ENCODE data around the gene SLC22A4.

Gene SLC22A4

GRCh38 chr5:132277256-132277655, 16.9 kb upstream of the SLC22A4 start:
- no peak for DNase-seq

GRCh38 chr5:132277971-132278853, 16.0 kb upstream of the SLC22A4 start:
- no peak for DNase-seq

DNA sequence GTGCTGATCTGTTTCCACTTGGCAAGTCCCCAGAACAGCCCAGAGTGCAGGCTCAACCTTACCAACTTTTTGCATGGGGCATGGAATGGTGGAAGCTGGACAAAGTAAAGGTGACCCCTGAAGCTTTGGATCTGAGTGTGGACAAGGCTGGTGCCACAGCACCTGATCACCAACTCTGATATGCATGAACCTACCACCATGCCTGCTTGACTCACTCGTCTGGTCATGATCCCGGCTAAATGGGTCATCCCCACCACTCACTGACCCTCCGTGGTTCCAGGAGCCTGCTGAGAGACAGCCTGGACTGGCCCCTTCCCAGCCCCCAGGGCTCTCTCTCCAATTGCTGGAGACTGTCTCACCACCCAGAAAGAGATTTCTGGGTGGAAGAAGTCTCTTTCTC, 14.4 kb upstream of the SLC22A4 start:
- no peak for DNase-seq

GRCh38 chr5:132280371-132281240, 13.6 kb upstream of the SLC22A4 start:
- no peak for DNase-seq

DNA sequence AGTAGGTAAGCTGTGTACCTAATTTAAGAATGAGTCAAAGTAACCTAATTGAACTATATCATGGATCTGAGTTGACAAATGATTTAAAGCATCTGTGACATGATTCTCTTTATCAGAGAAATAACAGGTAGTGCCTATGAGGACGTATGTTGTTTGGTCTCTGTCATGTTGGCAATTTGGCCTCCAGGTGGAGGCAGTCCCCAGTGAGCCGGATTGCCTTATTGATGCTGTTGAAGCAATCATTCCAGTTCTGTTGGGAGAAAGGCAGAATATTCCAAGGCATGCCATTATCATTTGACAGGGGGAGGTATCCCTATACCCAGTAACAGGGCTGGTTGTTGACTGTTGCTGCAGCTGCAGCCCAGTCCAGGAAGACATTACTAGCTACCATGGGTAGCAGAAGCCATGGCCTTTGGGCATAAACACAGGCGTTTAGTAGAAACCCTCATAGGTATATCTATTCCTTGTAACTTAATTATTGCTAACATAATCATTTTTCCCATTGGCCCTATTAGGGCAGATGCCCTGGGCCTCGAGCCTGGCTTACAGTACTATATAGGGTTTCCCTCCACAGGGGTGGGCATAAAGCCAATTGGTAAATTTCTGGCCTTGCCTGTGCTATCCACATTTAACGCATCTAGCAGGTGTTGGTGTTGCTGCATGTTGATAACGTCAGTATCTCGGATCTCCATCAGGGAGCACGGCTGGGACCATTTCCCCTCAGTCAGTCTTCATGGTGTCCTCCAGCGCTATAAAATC, 12.2 kb upstream of the SLC22A4 start:
- DNase-seq = no peak

DNA sequence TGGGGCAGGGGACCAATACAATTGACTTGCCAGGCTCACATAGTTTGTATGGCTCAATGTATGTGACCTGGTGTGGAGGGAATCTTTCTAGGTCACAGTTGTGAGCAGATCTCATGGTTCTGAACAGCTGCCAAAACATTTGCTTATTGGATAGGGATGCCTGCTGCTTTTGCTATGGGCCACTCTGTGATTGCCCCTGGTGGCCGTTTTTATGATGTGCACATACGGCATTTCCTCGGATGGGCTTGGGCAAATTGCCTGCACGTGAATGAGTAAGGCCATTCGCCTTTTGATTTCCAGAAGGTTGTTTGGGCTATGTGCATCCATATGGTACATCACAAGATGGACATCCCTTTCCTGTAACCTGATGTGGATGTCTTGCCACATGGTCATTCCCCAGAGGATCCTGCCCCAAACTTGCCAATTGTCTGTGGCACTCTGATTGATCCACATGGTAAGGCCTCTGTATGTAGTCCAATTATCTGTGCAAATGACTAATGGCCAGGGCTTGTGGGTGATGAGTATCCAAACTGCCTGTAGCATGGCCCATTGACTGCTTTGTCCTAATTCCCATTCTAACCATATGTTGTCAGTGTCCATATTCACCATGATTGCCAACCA, 10.7 kb upstream of the SLC22A4 start:
- peak; percentile 71 for DNase-seq

GRCh38 chr5:132289097-132289496, 5.1 kb upstream of the SLC22A4 start:
- DNase-seq = no peak

DNA sequence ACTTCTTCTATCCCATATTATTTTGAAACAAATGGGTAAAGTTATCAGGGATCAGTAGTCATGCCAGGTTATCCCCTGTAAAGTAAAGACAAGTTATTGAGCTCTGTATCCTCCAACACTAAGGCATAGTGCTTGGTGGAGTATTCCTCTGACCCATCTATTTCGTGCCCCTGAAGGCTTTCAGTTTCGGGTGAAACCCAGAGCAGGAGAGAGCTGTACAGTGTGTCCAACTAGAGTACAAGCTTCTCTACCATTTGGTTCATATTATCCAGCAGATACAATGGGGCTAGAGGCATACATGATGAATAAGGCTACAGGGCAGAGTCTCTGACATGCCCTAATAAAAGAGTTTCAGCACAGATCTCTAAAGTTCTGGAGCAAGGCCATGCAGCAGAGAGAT, 3.2 kb upstream of the SLC22A4 start:
- DNase-seq = no peak

GRCh38 chr5:132293066-132293991, 865 bp upstream of the SLC22A4 start:
- DNase-seq = peak; percentile 98

DNA sequence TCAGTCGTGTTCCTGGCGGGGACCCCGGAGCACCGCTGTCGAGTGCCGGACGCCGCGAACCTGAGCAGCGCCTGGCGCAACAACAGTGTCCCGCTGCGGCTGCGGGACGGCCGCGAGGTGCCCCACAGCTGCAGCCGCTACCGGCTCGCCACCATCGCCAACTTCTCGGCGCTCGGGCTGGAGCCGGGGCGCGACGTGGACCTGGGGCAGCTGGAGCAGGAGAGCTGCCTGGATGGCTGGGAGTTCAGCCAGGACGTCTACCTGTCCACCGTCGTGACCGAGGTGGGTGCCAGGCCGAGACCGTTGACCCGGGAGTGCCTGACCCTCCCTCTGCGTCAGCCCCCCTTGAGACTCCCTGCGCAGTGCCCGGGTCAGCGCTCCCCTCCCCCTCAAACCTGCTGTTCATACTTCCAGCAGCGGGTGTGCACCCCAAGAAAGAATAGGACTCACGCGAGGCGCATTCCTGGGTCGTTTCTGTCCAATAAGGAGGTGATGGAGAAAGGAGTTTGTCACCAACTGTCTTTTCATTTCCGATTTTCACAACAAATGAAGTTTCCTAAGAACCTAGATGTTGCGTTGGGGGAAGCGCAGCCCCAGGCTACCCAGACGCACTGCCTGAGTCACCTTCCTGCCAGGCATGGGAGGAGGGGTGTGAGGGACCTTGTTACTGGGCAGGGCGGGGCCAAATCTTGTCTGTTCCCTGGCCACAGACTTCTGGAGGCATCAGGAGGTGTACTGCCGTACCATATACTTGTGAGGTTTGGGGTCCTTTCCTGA, 722 bp downstream of the SLC22A4 start:
- peak; percentile 29 for DNase-seq

GRCh38 chr5:132295505-132296411, 1.6 kb downstream of the SLC22A4 start:
- DNase-seq = no peak

GRCh38 chr5:132296412-132297016, 2.3 kb downstream of the SLC22A4 start:
- DNase-seq = no peak

- DNase-seq = no peak
Measured at GRCh38 chr5:132297211-132297940, 3.2 kb downstream of the SLC22A4 start.

DNA sequence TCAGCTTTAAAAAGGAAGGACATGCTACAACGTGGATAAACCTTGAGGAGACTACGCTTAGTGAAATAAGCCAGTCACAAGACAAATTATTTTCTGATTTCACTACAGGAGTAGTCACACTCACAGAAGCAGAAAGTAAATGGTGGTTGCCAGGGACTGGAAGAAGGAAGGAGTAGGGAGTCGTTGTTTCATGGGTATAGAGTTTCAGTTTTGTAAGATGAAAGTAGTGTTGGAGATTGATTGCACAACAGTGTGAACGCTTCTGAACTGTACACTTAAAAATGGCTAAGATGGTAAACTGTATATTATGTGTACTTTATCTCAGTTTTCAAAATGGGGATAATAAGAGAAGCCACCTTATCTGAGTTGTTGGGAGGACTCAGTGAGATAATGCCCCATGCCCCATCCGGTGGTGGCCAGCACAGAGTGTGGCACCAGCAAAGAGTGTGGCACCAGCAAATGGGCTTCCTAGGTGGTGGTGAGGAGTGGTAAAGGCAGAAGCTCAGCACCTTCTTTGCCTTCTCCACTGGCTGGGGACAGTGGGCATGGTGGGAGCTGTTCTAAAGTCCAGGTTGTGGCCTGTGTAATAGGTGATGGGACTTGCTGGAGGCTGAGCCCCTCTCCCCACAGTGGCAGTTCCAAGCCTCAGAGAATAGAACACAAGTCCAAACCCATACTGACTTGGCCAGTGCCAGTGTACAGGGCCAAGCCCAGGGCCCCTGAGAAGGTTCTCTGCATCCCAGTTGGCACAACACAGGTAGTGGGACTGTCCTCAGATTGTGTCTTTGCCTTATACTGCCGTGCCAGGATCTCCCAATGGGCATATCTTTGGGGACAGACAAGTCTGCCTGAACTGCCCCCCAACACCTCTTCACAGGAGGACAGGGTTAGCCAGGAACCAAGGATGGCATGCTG, 4.4 kb downstream of the SLC22A4 start:
- no peak for DNase-seq

GRCh38 chr5:132299917-132300316, 5.7 kb downstream of the SLC22A4 start:
- DNase-seq = no peak

DNA sequence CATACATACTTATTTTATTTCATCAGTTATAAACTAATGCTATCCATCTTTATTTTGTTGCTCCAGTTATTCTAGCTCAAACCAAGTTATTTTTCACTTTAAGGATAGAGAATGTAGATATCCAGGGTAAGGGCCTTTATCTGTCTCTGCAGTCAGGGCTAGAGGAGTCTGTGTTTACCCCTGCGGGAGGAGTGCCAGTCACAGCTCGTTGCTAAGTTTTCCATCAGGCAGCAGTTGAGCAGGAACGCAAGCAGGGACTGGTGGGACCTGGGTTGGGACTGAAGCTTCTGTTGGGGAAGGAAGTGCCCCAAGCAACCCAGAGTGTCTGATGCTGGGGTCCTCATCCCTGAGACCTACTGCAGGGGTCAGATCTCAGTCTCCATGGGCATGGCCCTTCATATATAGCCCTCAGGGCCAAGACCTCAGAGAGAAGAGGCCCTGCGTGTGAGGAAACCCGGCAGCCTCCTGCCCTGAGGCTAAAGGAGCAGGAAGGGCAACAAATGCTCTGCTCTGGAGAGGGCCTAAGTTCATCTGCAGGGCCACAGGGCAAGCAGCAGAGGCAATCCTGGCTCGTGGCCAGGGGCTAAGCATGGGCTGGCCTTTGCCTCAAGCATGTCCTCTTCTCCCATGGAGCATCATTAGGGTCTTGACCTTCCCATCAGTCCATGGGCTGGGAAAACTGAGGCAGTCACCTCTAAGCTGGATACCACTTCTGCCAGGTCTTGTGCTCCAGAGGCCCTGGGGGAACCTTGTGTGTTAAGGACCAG, 6.6 kb downstream of the SLC22A4 start:
- DNase-seq = no peak

Data from NCI-H82 (cell line).